ENCODE measurements around the gene CCDC102B. TPM values are rescaled to one million over a fixed set of nuclear protein-coding genes. Genes with fewer than 3 reads are reported as not detected.

The CCDC102B gene
- total and polyA plus RNA-seq, 2 of the 8 experiments (the other 6 are each of a cell fraction or from before 2014, with no cell fraction given), result 0.80 to 1.1 TPM

DNA sequence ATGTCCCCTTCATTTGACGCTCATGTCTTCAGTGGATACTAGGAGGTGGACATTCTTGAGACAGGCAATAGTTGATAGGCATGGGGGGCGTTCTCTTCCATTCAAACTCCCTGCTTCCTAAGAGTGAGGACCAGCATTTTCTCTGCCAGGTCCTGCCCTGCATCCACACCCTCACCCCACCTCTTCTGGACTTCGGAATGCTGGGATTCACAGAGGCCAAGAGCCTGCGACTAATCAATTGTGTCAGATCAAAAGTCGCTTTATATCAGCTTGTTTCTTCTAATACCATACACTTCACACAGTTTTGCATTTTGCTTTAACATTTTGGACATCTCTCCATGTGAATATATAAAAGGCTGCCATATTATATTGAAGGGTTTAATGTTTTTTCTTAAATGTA is 210.7 kb downstream of the CCDC102B start:
- H2BK15ac ChIP-seq (ENCODE audit: low read length), result no peak overlapping the region
- H2BK20ac ChIP-seq (ENCODE audit: low read length), result no peak overlapping the region
- no peak overlapping the region for H2BK5ac ChIP-seq (ENCODE audit: low read depth, low read length)
- no peak overlapping the region for H3K4ac ChIP-seq (replicated peaks; ENCODE audit: insufficient read length, low read depth, low read length)
- no peak overlapping the region for H3K23ac ChIP-seq (ENCODE audit: insufficient read length)
- H3K4me2 ChIP-seq (ENCODE audit: insufficient read depth in 1 of 2, low read depth in 2 of 2, low read length in 2 of 2), result no peak overlapping the region
- H2BK120ac ChIP-seq (replicated peaks; ENCODE audit: low read depth, low read length), result no peak overlapping the region
- H3K23me2 ChIP-seq (ENCODE audit: low read depth, low read length), result no peaks in the 10 kb centered on the region
- no peaks in the 10 kb centered on the region for H3K79me2 ChIP-seq (ENCODE audit: control insufficient read depth in 1 of 2, insufficient read depth in 2 of 2, low read length in 2 of 2)
- H3K4me1 ChIP-seq (replicated peaks in 1 of 4; ENCODE audit: control insufficient read depth in 3 of 4, insufficient read depth in 4 of 4, low read length in 3 of 4), result no peaks in the 10 kb centered on the region
- no peaks in the 10 kb centered on the region for H3K27me3 ChIP-seq (replicated peaks in 1 of 4; ENCODE audit: control insufficient read depth in 3 of 4, extremely low read depth in 1 of 4, insufficient read depth in 3 of 4, low read length in 3 of 4)
- H2AFZ ChIP-seq (ENCODE audit: low read length), result no peak overlapping the region
- WGBS, 2 experiments (ENCODE audit: extremely low coverage in 1 of 2, insufficient coverage in 1 of 2, insufficient read length in 1 of 2, insufficient replicate concordance in 2 of 2, low coverage in 1 of 2, low lambda C conversion rate in 2 of 2, missing lambda C conversion rate in 1 of 2), result 91% methylated on average over 5 of the region's 5 CpGs; no CpG with 5 or more reads in 1 of the 2 experiments
- H4K8ac ChIP-seq (ENCODE audit: extremely low read depth, insufficient read depth, low read length), result no peak overlapping the region
- H3K4me3 ChIP-seq (ENCODE audit: extremely low read depth in 1 of 4, insufficient read depth in 2 of 4, low read depth in 3 of 4, low read length in 4 of 4), result no peak overlapping the region
- ChIA-PET CTCF (ENCODE audit: partially characterized antibody) (interaction anchor here (1.3 to 1.6 kb wide), 2 partner anchors 12 to 83 kb away, joined by 4 to 7 read pairs; no protein-coding TSS in a partner anchor), POLR2A (ENCODE audit: partially characterized antibody) (interaction anchor here (0.6 kb wide), 1 partner anchor 1311 kb away, joined by 5 read pairs; no protein-coding TSS in a partner anchor)
- H3K56ac ChIP-seq (replicated peaks; ENCODE audit: insufficient read length, low read depth, low read length), result no peak overlapping the region
- FAIRE-seq (no peak), DNase-seq (ENCODE audit: low read depth in 1 of 2, low spot score in 2 of 2) (no peak)
- H3K9ac ChIP-seq (replicated peaks in 1 of 4; ENCODE audit: extremely low read depth in 1 of 4, low read depth in 3 of 4, low read length in 3 of 4), result no peak overlapping the region
- H2BK12ac ChIP-seq (ENCODE audit: low read depth, low read length), result no peak overlapping the region
- TF ChIP-seq NANOG (IDR thresholded peaks at IDR 0.05; ENCODE audit: insufficient read depth, low read depth, low read length, poor library complexity, severe bottlenecking), result no peak
- no peak overlapping the region for H2AK5ac ChIP-seq (ENCODE audit: low read depth, low read length)
- H3K14ac ChIP-seq (ENCODE audit: insufficient read length), result no peak overlapping the region
- H3K18ac ChIP-seq (ENCODE audit: extremely low read depth, low read length), result no peak overlapping the region
- H3K36me3 ChIP-seq (ENCODE audit: control insufficient read depth in 2 of 4, insufficient read depth in 4 of 4, low read length in 3 of 4), result no peaks in the 10 kb centered on the region
- no peak overlapping the region for H4K5ac ChIP-seq (ENCODE audit: insufficient read length, low read depth, low read length)
- H4K91ac ChIP-seq (replicated peaks; ENCODE audit: insufficient read length, low read length), result no peak overlapping the region
- no peaks in the 10 kb centered on the region for H3K9me3 ChIP-seq (ENCODE audit: insufficient read depth in 2 of 2, low read depth in 1 of 2, low read length in 1 of 2)
- no peak overlapping the region for H3K27ac ChIP-seq (ENCODE audit: low read depth, low read length)
- no peaks in the 10 kb centered on the region for H3K79me1 ChIP-seq (ENCODE audit: low read depth, low read length)
- H4K20me1 ChIP-seq (replicated peaks in 1 of 2; ENCODE audit: control insufficient read depth in 1 of 2, insufficient read depth in 2 of 2, low read length in 2 of 2), result no peaks in the 10 kb centered on the region
